ENCODE data around the gene TMEM95.

TMEM95 gene, protein sequence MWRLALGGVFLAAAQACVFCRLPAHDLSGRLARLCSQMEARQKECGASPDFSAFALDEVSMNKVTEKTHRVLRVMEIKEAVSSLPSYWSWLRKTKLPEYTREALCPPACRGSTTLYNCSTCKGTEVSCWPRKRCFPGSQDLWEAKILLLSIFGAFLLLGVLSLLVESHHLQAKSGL

DNA sequence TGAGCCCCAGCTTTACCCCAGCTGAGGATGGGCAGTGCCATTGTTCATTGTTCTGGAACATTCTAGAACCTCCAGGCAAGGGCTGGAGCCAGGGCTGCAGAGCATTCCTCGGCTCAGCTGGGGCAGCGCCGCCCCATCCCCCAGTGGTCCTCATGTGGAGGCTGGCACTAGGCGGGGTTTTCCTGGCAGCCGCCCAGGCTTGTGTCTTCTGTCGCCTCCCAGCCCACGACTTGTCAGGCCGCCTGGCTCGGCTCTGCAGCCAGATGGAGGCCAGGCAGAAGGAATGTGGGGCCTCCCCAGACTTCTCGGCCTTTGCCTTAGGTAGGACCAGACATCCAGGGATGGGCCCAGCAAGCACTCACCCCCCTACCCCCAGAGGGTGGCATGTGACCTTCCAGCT, at the start of gene TMEM95:
TSS of gene TMEM95 (plus strand) at position 104 of the 400 bp plus-strand sequence. CDS start at position 153, 49 bp downstream.
- DNase-seq (ENCODE audit: low spot score), result no peak

DNA sequence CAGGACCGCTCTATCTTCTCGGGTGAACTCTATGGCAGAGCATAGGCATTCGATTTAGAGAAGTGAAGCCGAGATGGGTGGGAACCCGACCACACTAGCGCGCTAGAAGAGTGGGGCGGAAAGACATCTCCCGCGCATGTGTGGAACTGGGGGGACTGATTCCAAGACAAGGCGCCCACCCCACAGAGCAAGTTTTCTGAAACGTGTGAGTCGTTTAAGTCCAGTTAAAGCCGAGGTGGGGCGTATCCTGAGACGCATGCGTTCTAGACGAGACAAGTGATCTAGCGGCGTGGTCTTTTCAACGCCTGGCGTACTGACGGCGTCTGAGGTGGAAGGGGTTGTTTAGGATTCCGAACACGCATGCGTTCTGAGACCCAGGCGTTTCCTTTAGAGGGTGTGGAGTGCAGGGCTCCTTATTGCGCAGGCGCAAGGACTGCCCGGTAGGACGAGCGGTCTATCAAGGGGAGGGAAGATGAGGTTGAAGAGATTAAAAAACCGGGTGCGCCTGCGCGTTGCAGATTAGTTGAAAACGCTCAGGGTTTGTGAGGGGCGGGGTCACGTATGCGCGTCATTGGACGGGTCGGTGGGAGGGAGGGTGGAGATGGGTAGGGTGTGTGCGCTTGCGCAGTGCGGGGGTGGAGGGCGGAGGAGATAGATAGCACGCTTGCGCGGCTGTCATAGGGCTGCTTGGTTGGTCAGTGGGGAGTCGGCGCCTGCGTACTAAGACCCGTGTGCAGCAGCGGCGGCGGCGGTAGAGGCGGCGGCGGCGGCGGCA, 47.9 kb upstream of the TMEM95 start, which contains the start of gene EIF5A:
TSS of gene EIF5A (plus strand) at position 718 of the 775 bp plus-strand sequence. CDS start 2,008 bp downstream, outside the sequence.
- DNase-seq (ENCODE audit: low spot score), result peak; percentile 100

DNA sequence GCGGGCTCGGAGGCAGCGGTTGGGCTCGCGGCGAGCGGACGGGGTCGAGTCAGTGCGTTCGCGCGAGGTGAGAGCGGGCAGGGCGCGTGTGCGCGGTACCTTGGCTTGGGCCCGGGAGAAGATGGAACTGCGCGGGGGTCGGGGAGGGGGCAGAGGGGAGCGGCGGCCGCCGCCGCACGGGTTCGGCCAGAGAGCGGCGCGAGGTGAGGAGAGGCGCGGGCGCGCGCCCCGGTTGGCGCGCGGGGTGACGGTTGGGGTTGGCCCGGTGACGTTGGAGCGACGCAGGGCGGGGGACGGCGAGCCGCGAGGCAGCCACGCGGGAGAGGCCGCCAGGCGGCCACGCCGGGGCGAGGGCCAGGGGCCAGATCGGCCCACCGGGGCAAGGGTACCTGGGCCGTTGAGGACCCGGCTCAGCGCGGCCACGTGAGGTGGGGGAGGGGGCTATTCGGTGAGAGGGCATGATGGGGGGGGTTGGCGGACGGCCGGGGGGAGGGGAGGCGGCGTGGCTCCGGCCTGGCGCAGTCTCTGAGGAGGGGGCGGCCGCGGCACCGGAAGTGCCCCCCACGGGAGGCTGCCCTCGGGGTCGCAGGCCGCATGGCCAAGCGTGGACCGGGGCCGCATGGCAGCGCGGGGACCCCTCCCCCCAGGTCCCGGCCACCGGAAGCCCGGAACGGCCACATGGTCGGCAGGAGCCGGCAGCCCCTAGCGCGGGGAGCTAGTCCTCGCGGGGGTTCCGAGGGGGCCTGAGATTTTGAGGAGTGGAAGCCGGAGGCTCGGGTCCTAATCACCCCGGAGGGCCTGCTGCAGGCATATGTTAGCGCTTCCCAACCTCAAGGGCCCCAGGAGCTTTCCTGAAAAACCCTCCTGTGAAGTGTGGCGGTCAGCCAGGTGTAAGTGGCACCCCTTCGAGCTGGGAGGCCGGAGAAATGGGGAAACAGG, 47.0 kb upstream of the TMEM95 start:
- DNase-seq (ENCODE audit: low spot score), result no peak

DNA sequence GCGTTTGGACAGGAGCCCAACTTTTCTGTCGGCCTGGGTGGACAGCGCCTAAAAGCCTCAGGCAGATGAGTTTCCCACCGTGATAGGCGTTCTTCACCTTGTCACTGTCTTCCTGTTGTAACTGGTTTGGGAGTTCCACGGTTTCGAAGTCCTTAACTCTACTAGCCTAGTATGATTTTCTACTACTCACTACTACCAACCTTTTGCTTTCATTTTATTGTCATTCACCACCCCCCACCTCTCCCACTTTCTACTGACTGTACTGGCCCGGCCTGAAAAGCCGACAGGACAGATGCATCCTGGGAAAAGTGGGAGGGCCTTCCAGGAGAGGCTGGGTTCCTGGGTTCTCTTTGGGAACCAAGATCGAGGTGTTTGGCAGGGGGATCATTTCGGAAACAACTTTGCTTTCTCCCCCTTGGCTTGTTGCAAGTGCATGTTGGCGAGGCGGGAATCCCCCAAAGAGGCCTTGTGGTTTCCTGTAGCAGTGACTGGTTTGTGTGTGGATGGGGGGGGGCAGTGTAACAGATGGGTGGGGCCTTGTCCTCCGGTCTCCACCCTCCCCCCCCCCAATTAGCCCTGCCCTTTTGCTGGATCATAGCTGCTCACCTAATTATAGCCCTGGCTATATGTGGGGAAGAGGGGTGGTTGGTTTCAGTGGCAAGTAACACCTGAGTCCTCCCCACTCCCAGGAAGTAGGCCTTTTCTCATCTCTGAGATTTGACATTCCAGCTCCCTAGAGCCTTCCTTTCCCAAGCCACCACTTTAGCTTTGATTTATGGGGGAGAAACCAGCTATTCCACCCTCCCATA, 46.1 kb upstream of the TMEM95 start:
- peak; percentile 82 for DNase-seq (ENCODE audit: low spot score)

DNA sequence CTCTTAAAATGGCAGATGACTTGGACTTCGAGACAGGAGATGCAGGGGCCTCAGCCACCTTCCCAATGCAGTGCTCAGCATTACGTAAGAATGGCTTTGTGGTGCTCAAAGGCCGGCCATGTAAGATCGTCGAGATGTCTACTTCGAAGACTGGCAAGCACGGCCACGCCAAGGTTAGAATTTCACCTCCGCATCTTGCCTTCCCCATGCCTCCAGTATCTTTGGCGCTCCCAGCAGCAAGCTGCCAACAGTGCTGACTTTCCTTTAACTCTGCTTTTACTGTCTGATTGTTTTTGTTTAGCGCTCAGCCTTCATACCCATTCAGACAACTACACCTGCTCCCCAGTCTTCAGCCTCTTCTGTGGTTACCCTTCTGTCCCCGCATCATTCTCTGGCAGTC, 45.3 kb upstream of the TMEM95 start:
- DNase-seq (ENCODE audit: low spot score), result no peak

DNA sequence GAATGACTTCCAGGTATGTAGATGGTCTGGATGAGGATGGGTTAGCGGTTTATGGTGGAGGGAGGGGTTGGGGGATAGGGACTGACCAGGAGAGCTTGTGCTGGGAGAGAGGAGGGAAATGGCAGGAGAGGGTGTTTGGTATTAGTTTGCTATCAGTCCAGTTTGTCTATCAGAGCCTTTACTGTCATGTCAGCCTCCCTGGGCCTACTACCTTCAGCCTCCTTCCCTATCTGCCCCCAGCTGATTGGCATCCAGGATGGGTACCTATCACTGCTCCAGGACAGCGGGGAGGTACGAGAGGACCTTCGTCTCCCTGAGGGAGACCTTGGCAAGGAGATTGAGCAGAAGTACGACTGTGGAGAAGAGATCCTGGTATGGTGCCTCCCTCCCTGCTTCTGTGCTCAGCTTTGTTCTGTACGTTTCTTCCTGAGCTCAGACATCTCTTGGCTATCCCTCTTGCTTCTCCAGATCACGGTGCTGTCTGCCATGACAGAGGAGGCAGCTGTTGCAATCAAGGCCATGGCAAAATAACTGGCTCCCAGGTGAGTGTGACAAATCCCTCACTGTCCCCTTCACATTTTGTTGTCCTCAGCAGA, 43.7 kb upstream of the TMEM95 start:
- no peak for DNase-seq (ENCODE audit: low spot score)

DNA sequence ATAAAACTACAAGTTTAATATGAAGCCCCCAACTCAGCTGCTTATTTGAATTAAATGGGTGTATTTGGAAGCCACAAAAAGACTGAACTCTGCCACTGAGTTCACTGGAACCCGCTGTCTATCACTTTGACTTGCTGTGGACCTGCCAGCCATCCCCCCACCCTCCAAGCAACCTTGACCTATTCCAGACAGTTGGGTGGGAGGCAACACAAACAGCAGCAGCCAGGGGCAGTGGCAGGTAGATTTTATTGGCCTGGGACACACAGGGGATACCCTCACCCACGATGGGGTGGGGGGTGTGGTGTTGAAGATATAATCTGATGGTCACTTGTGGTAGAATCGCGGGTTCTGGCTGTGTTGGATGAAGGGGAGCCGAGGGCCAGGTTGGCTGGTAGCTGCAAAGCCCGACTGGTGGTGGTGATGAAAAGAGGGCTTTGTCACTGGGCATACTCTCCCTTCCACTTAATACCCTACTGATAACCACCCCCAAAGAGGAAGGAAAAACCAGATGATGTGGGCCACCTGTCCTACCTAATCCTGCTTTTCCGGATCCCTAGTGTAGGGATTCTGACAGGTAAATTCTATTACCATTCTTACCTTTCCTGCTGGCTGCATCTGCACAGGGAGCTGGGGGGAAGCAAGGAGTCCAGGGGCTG, 42.4 kb upstream of the TMEM95 start:
- DNase-seq (ENCODE audit: low spot score), result no peak

DNA sequence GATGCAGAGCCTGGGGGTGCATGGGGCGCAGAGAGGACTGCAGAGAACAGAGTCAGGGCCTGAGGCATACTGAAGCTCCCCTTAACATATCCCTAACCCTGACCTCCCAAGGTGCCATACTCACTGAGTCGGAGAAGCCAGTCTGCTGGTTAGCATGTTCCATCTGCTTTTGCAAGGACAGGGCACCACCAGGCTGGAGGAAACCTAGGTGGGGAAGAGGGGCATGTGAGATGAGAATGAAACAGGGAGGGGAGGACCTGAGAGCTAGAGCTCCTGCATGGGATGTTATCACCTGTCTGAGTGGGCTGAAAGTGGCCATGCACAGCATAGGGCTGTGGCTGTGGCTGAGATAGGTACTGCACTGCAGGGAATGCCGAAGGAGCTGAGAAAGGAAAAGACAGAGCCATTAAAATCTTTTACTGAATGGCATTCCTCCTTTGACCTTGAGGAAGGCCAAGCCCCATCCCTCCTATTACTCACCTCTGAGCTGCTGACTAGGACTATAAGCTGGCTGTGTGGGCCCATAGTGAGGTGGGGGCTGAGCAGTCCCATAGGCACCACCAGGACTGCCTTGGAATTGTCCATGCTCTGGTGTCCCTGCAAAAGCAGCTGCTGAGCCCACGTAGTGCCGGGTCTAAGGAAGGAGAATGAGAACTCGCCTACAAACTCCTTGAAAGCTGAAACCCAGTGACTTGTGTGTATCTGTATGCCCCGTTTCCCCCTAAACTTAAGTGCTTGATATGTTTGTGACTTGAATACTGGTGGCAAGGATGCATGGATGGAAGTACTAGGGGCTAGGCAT, 41.7 kb upstream of the TMEM95 start:
- no peak for DNase-seq (ENCODE audit: low spot score)

DNA sequence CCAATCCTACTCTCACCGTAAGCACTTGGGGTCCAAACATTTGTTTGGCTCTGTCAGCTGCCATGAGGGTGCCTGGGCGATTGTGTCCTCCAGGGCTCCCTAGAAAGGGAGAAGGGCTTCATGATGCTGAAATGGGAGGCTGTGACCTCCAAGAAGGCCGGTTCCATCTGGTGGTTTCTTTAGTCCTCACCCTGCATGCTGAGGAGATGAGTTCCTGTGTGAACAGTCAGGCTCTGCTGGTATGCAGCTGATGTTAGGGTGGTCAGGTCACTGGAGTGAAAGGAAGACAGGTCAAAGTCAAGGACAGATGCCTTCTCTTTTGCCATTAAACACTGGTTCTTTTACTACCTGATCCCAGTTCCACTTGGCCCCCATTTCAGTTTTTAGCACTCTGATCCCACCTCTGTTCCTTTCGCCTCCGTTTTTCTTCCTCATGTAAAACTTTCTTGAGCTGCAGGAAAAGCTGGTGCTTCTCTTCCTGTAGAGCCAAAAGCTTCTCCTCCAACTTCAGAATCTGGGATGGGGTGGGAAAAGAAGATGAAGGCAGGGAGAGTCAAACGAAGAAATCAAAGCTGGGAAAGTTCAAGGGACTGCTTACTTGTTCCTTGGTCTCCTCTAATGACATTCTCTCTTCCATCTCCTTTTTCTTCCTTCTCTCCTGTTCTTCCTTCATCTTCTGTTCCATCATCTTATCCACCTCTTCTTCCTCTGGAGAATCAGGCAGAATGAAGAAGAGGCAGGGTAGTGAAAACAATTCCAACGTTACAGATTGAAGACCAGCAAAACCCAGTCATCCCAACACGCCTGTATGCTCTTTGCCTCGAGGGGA, 40.9 kb upstream of the TMEM95 start:
- no peak for DNase-seq (ENCODE audit: low spot score)

DNA sequence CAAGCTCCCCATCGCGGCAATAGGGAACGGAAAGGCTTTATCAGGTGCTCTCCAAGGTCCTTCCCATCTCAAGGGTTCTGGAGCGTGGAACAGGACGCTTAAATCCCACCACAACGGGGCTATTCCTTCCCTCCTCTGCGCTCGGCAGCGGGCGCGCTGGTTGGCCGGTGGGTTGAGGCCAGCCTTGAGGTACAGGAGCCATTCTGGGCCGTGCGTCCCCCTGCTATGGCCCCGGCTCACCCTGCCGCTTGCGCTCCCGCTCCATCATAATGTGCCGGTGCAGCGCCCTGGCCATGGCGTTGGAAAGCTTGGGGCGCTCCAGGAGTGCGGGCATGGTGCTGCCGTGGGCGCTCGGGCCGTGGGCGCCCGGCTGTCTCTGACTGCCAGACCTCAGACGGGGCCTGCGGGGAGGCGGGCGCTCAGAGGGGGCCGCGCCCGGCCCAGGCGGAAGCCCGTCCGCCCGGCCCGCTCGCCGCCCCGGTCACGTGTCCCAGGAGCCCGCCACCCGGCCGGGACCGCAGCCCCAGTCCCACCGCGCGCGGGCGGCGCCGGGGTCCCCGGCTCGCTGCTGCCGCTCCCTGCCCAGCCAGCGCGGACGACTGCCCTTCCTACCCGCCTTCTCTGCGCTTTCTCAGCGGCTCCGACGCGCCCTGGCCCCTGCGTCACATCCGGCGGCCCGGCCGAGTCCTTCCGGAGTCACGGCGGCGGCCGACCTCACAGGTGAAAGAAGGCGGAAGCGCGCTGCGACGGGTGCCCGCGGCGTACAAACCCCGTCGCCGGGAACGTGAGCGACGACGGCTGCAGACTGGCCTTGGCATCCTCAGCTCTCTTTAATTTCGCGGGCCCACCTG, 40.0 kb upstream of the TMEM95 start, which contains the start of gene GPS2:
TSS of gene GPS2 (minus strand) at position 642 of the 851 bp plus-strand sequence. CDS start at position 334, 308 bp downstream.
- peak; percentile 89 for DNase-seq (ENCODE audit: low spot score)

DNA sequence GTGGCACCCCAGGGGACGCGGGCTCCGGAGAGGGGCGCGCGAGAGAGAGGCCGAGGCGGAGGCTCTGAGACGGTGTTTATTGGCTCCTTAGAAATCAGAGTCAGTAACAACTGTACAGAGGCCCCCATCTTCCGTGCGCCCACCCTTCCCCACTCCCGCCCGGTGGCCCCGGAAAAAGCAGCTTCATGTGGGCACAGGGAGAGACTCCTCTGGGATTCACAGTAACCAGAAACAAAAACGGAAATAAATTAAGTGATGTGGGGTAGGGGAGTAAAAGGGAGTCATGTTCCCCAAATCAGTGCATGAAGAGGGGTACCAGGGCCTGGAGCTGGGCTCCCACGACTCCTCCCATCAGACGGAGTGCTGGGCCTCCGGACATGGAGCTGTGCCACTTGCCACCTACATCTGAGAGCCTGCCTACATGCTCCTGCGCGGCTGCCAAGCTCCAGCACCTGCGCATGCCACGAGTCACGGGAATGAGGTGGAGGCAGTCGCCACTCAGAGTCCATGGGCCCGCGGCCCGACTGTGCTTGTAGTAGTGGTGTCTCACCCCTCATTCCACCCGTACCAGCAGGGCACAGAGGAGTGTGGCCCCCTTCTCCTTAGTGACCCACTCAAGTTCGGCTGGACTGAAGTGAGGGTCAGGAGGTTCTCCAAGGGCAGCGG, 39.3 kb upstream of the TMEM95 start:
- no peak for DNase-seq (ENCODE audit: low spot score)

DNA sequence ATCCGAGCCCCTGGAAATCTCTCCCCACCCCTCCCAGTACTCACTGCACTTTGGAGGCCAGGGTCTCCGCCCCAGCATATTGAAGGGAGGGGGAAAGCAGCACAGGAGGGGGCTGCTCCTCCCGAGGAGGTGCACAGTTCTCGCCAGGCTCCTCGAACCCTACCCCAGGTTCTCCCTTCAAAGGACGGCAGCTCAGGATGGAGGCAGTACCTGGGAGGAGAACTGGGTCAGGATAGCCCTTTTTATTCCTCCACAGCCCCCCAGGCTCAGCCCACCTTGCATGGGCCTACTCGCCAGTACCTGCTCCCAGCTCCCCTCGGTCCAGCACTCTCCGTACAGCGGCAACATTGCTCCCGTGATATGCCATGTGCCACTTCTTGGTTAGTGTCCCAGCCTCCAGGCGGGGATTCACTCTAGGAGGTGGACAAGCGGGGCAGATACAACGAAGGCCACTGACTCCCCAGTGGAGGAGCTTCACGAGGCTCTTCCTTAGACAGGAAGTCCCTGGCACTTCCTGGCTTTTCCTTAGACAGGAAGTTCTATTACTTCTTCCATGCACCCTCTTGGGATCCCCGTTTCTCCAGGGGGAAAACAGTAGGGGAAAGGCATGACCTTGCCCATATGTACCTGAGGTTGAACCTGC, 37.7 kb upstream of the TMEM95 start:
- no peak for DNase-seq (ENCODE audit: low spot score)

DNA sequence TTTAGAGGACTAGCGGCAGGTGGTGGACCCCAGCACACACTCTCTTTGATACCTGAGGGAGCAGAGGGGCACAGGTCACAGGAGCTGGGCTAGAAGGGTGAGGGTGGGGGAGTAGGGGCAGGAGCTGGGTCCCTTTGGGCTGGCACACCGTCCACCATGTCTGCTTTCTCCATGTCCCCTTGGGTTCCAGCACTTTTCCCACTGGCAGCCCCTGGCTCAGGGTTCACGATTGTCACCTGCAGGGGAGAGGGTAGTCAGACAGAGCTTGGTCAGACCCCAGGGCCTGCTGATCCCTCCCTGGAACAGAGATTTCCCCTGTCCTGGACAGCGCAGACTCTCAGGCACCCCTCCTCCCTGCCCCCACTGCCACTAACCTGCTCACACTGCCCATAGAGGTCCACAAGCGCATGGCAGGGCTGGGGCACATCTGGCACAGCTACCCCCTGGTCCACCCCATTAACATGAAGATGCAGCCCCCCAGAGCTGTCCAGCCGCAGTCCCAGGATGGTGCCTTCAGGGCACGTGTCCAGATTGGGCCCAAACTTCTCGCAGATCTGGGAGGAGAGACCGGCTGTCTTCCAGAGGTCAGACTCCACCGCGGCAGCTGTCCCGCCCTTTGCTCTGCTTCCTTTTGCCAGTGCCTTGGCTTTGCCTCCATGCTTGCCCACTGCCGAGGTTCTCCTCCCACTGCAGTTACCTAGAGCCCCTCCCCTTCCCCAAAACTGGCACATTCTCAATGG, 36.7 kb upstream of the TMEM95 start:
- DNase-seq (ENCODE audit: low spot score), result no peak

DNA sequence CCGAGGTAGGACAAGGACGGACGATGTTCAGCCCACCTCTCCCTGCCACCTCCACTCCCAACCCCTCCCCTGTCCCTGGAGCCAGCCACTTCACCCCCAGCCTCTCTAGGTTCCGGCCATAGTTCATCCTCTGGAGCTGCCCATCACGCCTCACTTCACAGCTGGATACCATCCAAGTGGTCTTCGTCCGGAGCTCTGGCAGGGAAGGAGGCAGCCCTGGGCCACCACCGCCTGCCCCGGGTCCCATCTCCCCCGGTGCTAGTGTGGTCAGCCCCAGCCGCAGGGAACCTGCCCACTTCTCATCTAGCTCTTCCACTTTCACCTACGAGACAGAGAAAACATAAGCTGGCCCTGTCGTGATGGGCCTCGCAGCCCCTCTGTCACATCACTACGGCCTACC, 33.5 kb upstream of the TMEM95 start:
- DNase-seq (ENCODE audit: low spot score), result no peak

DNA sequence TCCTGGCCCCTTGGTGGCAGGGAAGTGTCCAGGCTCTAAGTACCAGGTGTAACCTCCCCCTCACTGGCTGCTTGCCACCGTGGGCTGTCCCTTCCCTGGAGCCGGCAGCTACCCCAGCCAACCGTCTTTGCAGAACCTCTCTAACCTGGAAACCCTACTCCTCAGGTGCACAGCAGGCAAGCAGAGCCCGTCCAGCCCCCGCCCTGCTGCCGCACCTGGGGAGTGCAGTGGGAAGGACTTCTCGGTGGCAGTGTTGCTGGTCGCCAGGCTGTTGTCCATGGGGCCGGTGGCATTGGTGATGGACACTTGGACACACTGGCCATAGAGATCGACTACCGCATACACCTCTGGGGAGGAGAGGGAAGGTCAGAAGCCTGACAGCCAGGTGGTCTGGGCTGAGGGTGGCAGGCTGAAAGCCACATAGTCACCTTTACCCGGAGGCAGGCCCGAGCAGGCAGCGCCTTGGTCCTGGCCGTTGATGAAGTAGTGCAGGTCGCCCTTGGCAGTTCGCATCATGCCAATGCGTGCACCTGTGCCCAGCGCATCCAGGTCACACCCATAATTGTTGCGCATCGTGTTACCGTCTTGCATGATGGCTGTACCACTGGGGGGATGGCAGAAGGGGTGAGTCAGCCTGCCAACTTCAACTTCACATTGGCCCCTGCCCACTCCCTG, 32.3 kb upstream of the TMEM95 start:
- no peak for DNase-seq (ENCODE audit: low spot score)

All from LoVo (cell line).